GM12878 (cell line): ENCODE measurements around the gene PIGZ. TPM values are rescaled to one million over a fixed set of nuclear protein-coding genes. Genes with fewer than 3 reads are reported as not detected.

Experiments used
- ATAC-seq: fragments of 200-7000 bp; cut with Tn5 transposase; 3 replicates; pipeline ENCODE4 v1.9.1; 2020; ENCODE audit warnings: mild to moderate bottlenecking, moderate library complexity
- BruUV-seq: library from RNA; stranded (reverse); fragments of 400-500 nt; replicated peaks from 2 replicates; lab custom pipeline; 2021; lab: Mats Ljungman, UMichigan
- CTCF ChIA-PET: fragments of 300-600 bp; sonication (Branson Sonifier 250); formaldehyde crosslinking; extraction: SDS; loops from one replicate; lab custom pipeline; 2021; ENCODE audit warnings: inconsistent platforms; lab: Yijun Ruan, JAX
- POLR2A ChIA-PET: fragments of 350-600 bp; formaldehyde crosslinking; extraction: SDS; loops from one replicate; lab custom pipeline; 2021; ENCODE audit warnings: inconsistent platforms; lab: Charles Lee
- RAD21 ChIA-PET: fragments of 300-600 bp; sonication (Branson Sonifier 250); formaldehyde crosslinking; loops from one replicate; lab custom pipeline; 2023; ENCODE audit warnings: antibody characterized with exemption; ENCODE audit not compliant: unreplicated experiment; lab: Charles Lee
- SMC1A ChIA-PET: fragments of 300-600 bp; sonication (Branson Sonifier 250); formaldehyde crosslinking; loops from one replicate; lab custom pipeline; 2023; ENCODE audit not compliant: unreplicated experiment, uncharacterized antibody; lab: Charles Lee
- DNase-seq: peaks from one replicate; pipeline ENCODE4 v3.0.0-alpha.2; 2011; ENCODE audit warnings: low read depth, low spot score
- FAIRE-seq: peaks from 3 replicates; lab custom pipeline; 2011; peaks lifted over from hg19 to GRCh38; lab: Jason Lieb, UNC
- H2AFZ ChIP-seq: 2 replicates; pipeline ENCODE4 v1.6.0; 2011; ENCODE audit warnings: low read depth, low read length, control low read depth; ENCODE audit not compliant: control insufficient read depth
- H3K27ac ChIP-seq: 2 replicates; pipeline ENCODE4 v1.5.1; 2011; ENCODE audit warnings: control low read depth; ENCODE audit not compliant: control insufficient read depth, insufficient read depth
- H3K27me3 ChIP-seq, 2 experiments: replicated peaks in 1 of 2; 2 replicates each; pipeline versions ENCODE4 v1.6.0 to v1.6.1; 2011; ENCODE audit warnings: low read length in 1 of 2; ENCODE audit not compliant: control insufficient read depth in 2 of 2, insufficient read depth in 2 of 2
- H3K36me3 ChIP-seq, 2 experiments: 2 replicates each; pipeline ENCODE4 v1.5.1; 2011; ENCODE audit warnings: low read length in 1 of 2; ENCODE audit not compliant: control insufficient read depth in 2 of 2, insufficient read depth in 2 of 2
- H3K4me1 ChIP-seq: 2 replicates; pipeline ENCODE4 v1.6.1; 2011; ENCODE audit warnings: mild to moderate bottlenecking, low read length, moderate library complexity, mixed read lengths; ENCODE audit not compliant: control insufficient read depth, insufficient read depth
- H3K4me2 ChIP-seq: 2 replicates; pipeline ENCODE4 v1.6.0; 2011; ENCODE audit warnings: control low read depth; ENCODE audit not compliant: control insufficient read depth, insufficient read depth
- H3K4me3 ChIP-seq: fragments of 200-600 bp; sonication (generic); 2 replicates; pipeline ENCODE4 v1.5.1; 2016
- H3K79me2 ChIP-seq: 2 replicates; pipeline ENCODE4 v1.6.0; 2011; ENCODE audit warnings: low read length; ENCODE audit not compliant: control insufficient read depth, insufficient read depth
- H3K9ac ChIP-seq: 2 replicates; pipeline ENCODE4 v1.8.0; 2011; ENCODE audit warnings: low read length, control low read depth, mixed read lengths; ENCODE audit not compliant: control insufficient read depth, insufficient read depth
- H3K9me3 ChIP-seq: replicated peaks from 3 replicates; pipeline ENCODE4 v1.5.1; 2011; ENCODE audit warnings: mild to moderate bottlenecking, low read length; ENCODE audit not compliant: control insufficient read depth, insufficient read depth
- H4K20me1 ChIP-seq: 2 replicates; pipeline ENCODE4 v1.6.0; 2011; ENCODE audit not compliant: control insufficient read depth, insufficient read depth
- ASH2L ChIP-seq: fragments of 300-600, 200-600 bp; sonication (generic); IDR thresholded peaks from 2 replicates; pipeline ENCODE4 v1.6.1; 2017; ENCODE audit warnings: low read depth, mild to moderate bottlenecking, borderline replicate concordance
- DPF2 ChIP-seq: fragments of 450-650 bp; IDR thresholded peaks from 2 replicates; pipeline ENCODE4 v1.6.1; 2017; ENCODE audit warnings: mild to moderate bottlenecking
- EZH2 ChIP-seq: IDR thresholded peaks from 2 replicates; pipeline ENCODE4 v1.6.1; 2012; ENCODE audit warnings: low read depth, mild to moderate bottlenecking, control low read depth, inconsistent platforms, low read length, borderline replicate concordance; ENCODE audit not compliant: control insufficient read depth
- KAT2A ChIP-seq: conservative IDR thresholded peaks from 2 replicates; pipeline ENCODE4 v1.6.1; 2011; ENCODE audit warnings: low read depth, low read length; ENCODE audit not compliant: control insufficient read depth
- MEF2B ChIP-seq: fragments of 450-650 bp; IDR thresholded peaks from 2 replicates; pipeline ENCODE4 v1.6.1; 2018; ENCODE audit warnings: mild to moderate bottlenecking, moderate library complexity; ENCODE audit not compliant: partially characterized antibody, poor library complexity, severe bottlenecking
- MTA2 ChIP-seq: fragments of 450-650 bp; IDR thresholded peaks from 2 replicates; pipeline ENCODE4 v1.6.1; 2016; ENCODE audit warnings: low read depth, mild to moderate bottlenecking, moderate library complexity
- NFIC ChIP-seq: IDR thresholded peaks from 2 replicates; pipeline ENCODE4 v1.6.1; 2012; ENCODE audit warnings: low read depth, mild to moderate bottlenecking, inconsistent platforms, low read length, moderate library complexity
- NFXL1 ChIP-seq: fragments of 450-650 bp; IDR thresholded peaks from 2 replicates; pipeline ENCODE4 v1.6.1; 2017; ENCODE audit warnings: antibody characterized with exemption, mild to moderate bottlenecking, borderline replicate concordance
- NFYB ChIP-seq: IDR thresholded peaks from 2 replicates; pipeline ENCODE4 v1.6.1; 2011; ENCODE audit warnings: low read depth, mild to moderate bottlenecking, low read length, improper control_type of control experiment, moderate library complexity; ENCODE audit not compliant: insufficient read depth
- NR2C2 ChIP-seq: IDR thresholded peaks from 2 replicates; pipeline ENCODE4 v1.6.1; 2011; ENCODE audit warnings: borderline replicate concordance, low read depth; ENCODE audit not compliant: control insufficient read depth, insufficient read length
- POLR2AphosphoS5 ChIP-seq: IDR thresholded peaks from 2 replicates; pipeline ENCODE4 v1.6.1; 2011; ENCODE audit warnings: mild to moderate bottlenecking, low read length, inconsistent platforms
- RFX5 ChIP-seq: IDR thresholded peaks from 2 replicates; pipeline ENCODE4 v1.6.1; 2011; ENCODE audit warnings: low read depth, low read length, improper control_type of control experiment
- SRF ChIP-seq, 2 experiments: IDR thresholded peaks; 2 replicates each; pipeline ENCODE4 v1.6.1; 2011; ENCODE audit warnings: low read depth in 2 of 2, low read length in 2 of 2, mild to moderate bottlenecking in 1 of 2, moderate library complexity in 1 of 2
- WRNIP1 ChIP-seq: IDR thresholded peaks from 2 replicates; pipeline ENCODE4 v1.6.1; 2011; ENCODE audit warnings: low read depth, low read length, improper control_type of control experiment, borderline replicate concordance
- ZNF592 ChIP-seq: fragments of 450-650 bp; IDR thresholded peaks from 2 replicates; pipeline ENCODE4 v1.6.1; 2017; ENCODE audit warnings: mild to moderate bottlenecking, moderate library complexity
- WGBS: methylation state at CpG from one replicate; pipeline ENCODE4 v1.1.6; 2016; ENCODE audit warnings: low lambda C conversion rate; ENCODE audit not compliant: insufficient replicate concordance, insufficient coverage; ENCODE audit errors: missing lambda C conversion rate; 5-methylcytosine and 5-hydroxymethylcytosine counted together
- in situ Hi-C: fragments of 300-500 bp; cut with MboI; formaldehyde crosslinking; loops from 9 replicates; pipeline ENCODE4 v1.14.3; 2018; ENCODE audit warnings: mixed read lengths
- intact Hi-C: fragments of 100-400 bp; cut with micrococcal nuclease; formaldehyde crosslinking; loops from one replicate; pipeline ENCODE4 v1.14.2; 2022; ENCODE audit not compliant: unreplicated experiment
- polyA plus RNA-seq, 11 experiments: library from polyadenylated mRNA; depleted of rRNA in 4 of 11; unstranded in 6 of 11; stranded (reverse) in 5 of 11; fragments of >200 nt; fragmentation: Nextera tagmentation in 4 of 11; fragmentation: Illumina TruSeq in 1 of 11; extraction: Ambion mirVana in 4 of 11; extraction: Trizol in 1 of 11; gene quantifications; 1 replicate in 1 of 11; 2 replicates in 10 of 11; pipeline versions ENCODE4 v1.2.1 to v1.2.3, GENCODE V29; 2011 to 2016; ENCODE audit warnings: inconsistent platforms in 2 of 11, missing spikeins in 2 of 11, low read depth in 1 of 11
- total RNA-seq, 4 experiments: library from RNA; depleted of rRNA in 3 of 4; stranded (reverse); fragments of >200 nt in 3 of 4; fragmentation: Illumina TruSeq in 1 of 4; extraction: Trizol in 1 of 4; gene quantifications; 2 replicates each; pipeline versions ENCODE4 v1.2.1 to v1.2.3, GENCODE V29; 2013 to 2021
- TF ChIP-seq, protein P1 (sequence below): IDR thresholded peaks from 2 replicates; pipeline ENCODE4 v1.6.1; 2012; ENCODE audit warnings: low read depth, low read length, improper control_type of control experiment

Gene PIGZ
- total and polyA plus RNA-seq, 10 of the 15 experiments (the other 5 are each of a cell fraction or from before 2014, with no cell fraction given): 0.06 to 1.2 (median 0.64) TPM

DNA sequence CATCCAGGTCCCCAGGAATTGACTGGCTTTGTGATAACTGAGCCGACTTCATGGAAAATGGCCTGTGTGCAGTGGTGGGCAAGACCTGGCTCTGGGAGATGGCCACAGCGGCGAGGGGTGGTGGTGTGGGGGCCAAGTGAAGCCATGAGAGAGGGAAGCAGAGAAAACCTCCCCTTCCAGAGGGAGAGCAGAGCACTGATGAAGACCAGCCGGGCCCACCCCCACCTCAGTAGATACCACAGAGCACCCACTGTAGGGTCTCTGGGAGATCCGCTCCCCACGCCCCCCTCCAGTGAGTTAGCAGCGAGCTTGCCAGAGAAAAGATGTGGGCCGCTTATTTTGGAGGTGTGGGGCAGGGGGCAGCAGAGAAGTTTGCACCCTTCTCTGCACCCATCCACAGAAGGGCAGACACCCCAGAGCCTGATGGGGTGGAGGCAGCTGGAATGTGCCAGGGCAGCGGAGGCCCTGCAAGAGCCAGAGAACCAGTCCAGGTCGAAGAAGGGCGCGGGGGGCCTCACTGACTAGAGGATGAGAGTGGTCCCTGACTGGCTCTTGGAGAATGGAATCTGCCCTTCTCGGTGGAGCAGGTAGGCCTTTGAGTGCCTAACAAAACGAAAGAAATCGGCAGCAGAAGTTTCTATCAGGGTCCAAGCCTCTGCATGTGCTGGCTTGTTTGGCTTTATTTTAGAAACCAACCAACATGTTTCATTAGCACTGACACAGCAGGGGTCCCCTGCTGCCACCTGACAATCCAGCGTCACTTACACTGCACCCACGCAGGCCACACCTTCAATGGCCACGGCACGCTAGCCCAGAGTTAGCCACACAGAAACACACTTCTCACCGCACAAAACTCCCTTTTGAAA is 32.7 kb upstream of the PIGZ start (continued):
- TF ChIP-seq, protein P1, sequence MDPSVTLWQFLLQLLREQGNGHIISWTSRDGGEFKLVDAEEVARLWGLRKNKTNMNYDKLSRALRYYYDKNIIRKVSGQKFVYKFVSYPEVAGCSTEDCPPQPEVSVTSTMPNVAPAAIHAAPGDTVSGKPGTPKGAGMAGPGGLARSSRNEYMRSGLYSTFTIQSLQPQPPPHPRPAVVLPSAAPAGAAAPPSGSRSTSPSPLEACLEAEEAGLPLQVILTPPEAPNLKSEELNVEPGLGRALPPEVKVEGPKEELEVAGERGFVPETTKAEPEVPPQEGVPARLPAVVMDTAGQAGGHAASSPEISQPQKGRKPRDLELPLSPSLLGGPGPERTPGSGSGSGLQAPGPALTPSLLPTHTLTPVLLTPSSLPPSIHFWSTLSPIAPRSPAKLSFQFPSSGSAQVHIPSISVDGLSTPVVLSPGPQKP: no peak
- peak; percentile 73 for TF ChIP-seq POLR2AphosphoS5
- 0 out of 2 replicates have a peak, but pooled peaks have one; percentile 18 for TF ChIP-seq DPF2
- no peak for TF ChIP-seq RFX5
- TF ChIP-seq NFYB: no peak
- peak; percentile 80; the same call in 1 of the 2 replicates for TF ChIP-seq MTA2
- TF ChIP-seq MEF2B: peak; percentile 29
- TF ChIP-seq EZH2: no peak
- no peak for TF ChIP-seq NR2C2
- no peak for TF ChIP-seq NFIC

DNA sequence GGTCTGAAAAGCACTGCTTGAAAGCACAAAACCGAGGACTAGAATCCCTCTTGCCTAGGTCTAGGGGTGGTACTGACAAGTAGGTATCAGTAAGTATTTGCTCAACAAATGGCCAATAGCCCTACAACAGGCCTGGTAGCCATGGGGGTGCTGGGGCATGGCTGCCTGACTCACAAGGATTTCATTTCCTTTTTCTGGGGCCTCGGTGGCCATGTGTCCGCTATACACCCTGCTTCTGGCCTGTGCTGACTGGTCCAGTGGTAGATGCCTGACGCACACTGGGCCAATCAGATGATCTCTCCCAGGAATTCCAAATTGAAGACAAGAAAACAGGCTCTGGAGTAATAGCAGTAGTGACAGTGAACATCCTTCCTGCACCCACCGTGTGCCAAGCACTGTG is 31.6 kb upstream of the PIGZ start:
- ATAC-seq (no peak), FAIRE-seq (no peak), DNase-seq (no peak)
- ChIA-PET POLR2A (no interaction called here), RAD21 (no interaction called here), CTCF (interaction anchor here (6.2 kb wide), 1 partner anchor 30 kb away, joined by 45 read pairs; the partner anchor contains the start of gene MELTF), SMC1A (no interaction called here)
- H3K4me2 ChIP-seq: no peak overlapping the region
- H3K27ac ChIP-seq: no peak overlapping the region
- no TSS peak for BruUV-seq
- no peak overlapping the region for H3K4me3 ChIP-seq
- H4K20me1 ChIP-seq: no peaks in the 10 kb centered on the region
- no peak overlapping the region for H2AFZ ChIP-seq
- H3K79me2 ChIP-seq: no peaks in the 10 kb centered on the region
- in situ Hi-C loops (no loop called here), intact Hi-C loops (no loop called here)
- 58% methylated on average over 5 of the region's 5 CpGs for WGBS
- H3K27me3 ChIP-seq: no peaks in the 10 kb centered on the region
- no peak overlapping the region for H3K9ac ChIP-seq
- peaks cover 9% of the 10 kb centered on the region for H3K4me1 ChIP-seq
- no peaks in the 10 kb centered on the region for H3K36me3 ChIP-seq
- H3K9me3 ChIP-seq: no peaks in the 10 kb centered on the region; the same call in 2 of the 3 replicates
- no peak for TF ChIP-seq ZNF592
- TF ChIP-seq ASH2L: no peak
- no peak for TF ChIP-seq WRNIP1
- TF ChIP-seq KAT2A: no peak
- TF ChIP-seq NFXL1: no peak
- no peak for TF ChIP-seq SRF (IDR thresholded peaks at IDR 0.05; ENCODE audit: low read depth in 2 of 2, low read length in 2 of 2)
